GM21737 (cell line): ENCODE results near the gene EN1.

Experiments used
- ATAC-seq: cut with Tn5 transposase; IDR thresholded peaks from one replicate; pipeline ENCODE4 v1.9.1; 2021; ENCODE audit warnings: mild to moderate bottlenecking, moderate library complexity; ENCODE audit not compliant: unreplicated experiment

The EN1 gene

DNA sequence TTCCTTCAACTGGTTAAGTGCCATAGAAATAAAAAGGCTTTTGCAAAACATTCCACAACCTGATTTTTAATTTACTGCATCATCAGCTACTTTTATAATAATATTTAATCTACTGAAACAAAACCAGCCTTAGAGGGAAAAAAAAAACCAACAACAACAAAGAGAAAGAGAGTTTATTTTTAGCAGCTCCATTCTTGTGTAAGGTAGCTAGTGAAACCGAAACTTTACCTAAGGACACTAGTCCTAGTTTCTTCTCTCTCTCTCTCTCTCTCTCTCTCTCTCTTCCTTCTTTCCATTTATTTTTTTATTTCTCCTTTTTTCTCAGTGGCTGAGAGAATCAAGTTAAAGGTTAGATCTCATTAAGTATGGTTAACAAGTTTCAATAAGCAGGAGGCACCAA is 21.4 kb downstream of the EN1 start:
- no peak for ATAC-seq

DNA sequence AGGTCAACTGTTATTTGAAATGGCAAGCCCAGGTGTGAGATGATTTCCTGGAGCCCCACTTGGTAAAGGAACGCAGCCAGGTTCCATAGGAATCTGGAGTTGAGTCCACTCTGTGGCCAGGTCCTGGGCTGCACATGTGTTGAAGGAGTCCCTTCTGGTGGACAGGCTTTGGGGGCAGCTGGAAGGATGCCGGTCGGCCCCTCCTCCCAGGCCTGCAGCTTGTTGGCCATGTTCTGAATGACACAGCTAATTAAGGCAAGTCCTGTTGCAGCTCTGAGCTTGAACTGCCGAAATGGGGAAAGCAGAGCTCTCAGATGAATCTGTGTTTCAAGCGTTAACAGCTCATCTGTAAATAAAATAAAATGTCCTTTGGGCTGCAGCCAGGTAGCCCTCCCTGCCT is 23.8 kb downstream of the EN1 start:
- ATAC-seq, result no peak

DNA sequence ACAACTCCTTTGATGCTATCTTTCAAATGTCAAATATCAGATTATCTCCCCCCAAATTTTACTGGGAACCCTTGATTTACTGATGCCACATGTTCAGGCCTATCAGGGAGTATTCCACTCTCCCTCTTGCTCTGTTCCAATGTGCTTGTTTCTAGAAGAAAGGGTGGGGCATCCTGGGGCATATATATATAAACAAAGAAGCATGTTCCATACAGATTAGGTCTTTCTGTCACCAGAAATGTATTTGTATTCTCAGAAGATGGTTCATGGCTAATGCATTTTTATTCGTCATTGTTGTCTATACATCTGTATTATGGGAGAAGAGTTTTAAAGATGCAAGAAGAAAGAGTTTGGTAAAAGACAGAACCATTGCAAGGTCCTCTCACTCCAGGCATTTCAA is 24.9 kb downstream of the EN1 start:
- ATAC-seq, result no peak

DNA sequence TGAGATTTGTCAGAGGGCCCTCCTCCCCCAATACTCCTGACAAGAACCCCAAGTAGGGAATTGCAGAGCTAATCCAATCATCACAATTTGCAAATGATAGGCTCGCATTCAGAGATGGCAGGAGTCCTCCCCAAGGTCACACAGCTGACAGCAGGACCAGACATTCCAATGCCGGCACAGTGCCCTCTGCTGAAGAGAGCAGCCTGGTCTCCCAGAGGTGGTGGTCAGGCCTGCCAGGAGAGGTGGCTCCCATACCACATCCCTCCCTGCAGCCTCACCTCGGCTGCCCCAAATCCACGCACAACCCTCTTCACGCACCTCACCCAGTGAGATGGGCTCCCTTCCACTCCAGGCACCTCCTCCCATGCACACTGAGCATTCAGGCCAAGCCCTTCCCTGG is 25.4 kb downstream of the EN1 start:
- no peak for ATAC-seq

DNA sequence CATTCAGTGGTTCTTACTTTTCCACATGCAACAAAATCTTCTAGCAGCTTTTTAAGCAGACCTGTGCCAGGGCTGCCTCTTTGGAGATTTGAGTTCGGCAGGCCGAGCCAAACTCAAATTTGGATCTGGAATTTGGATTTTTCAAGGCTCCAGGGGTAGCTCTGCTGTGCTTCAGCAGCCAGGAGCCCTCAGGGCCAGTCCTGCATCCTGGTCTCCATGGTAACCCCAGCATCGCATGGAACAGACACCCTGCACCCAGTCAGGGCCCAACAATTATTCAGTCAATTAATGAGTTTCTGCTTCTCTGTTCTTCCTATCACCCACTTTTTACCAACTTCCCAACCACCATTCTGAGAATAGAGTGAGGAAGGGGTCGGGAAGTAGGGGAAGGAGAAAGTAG is 30.0 kb downstream of the EN1 start:
- ATAC-seq, result no peak

DNA sequence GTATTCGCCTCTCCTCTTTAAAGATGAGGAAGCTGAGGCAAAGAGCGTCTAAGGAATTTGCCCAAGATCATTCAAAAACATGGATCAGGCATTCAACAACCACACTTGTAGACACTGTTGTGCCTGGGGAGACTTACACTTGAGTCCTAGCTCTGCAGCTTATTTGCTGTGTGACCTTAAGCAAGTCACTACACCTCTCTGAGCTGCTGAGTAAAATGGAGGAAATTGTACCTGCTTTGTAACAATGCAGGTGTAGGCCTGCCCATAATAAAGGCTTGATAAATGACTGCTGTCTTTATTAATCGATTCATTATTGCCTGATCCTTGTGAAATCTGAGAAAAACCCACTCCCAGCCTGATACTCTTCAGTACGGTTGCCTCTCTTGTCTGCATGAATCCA is 30.8 kb downstream of the EN1 start:
- no peak for ATAC-seq

DNA sequence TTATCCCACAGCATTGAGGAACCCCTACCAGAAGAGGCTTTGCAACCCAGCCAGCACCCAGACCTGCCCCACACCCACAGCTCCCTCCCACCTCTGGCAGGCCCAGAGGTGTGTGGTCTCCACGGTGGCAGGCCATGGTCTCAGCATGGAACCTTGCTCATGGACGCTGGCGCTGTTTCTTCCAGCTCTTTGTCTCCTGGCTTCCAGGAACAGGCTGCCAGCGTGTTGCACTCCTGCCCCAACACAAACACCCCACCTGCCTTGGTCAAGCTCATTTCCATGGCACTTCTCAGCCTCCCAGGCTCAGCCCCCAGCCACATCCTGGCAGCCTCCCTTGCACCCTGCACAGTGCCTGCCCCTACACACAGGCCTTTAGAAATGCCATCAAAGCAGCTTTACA is 31.7 kb downstream of the EN1 start:
- ATAC-seq, result no peak

DNA sequence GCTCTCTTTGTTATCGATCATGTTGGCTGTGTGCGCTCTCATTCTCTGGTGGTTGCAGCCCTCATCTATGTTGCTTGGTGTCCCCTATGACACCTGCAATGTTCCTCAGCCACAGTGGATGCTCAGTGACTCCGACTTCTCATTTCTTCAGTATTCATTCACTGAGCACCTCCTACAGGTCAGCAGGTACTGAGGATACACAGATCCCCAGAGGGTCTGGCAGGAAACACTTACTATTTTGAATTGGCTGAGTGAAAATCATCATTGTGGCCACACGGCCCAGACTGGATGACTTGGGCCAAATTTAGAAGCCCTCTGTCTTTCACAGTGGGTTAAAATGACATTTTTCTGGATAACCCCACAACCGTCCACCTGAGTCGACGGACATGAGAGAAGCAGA is 32.1 kb downstream of the EN1 start:
- ATAC-seq, result no peak

DNA sequence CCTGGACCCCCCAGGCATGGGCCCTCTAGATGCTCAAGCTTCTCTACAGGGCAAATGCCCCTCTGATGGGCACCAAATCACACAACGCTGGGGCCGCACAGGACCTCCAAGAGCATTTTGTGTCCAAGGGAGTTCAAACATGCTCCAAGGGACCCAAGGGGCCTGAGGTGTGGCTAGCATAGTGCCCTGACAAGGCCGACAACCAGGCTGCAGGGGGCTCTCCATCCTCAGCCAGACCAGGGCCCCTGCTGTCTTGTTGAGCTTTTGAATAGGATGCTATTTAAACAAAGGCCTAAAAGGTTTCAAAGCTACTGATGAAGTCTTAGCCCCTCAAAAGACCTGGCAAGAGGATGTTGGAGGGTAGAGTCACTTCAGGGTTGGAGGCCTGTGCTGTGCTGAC is 33.1 kb downstream of the EN1 start:
- no peak for ATAC-seq

DNA sequence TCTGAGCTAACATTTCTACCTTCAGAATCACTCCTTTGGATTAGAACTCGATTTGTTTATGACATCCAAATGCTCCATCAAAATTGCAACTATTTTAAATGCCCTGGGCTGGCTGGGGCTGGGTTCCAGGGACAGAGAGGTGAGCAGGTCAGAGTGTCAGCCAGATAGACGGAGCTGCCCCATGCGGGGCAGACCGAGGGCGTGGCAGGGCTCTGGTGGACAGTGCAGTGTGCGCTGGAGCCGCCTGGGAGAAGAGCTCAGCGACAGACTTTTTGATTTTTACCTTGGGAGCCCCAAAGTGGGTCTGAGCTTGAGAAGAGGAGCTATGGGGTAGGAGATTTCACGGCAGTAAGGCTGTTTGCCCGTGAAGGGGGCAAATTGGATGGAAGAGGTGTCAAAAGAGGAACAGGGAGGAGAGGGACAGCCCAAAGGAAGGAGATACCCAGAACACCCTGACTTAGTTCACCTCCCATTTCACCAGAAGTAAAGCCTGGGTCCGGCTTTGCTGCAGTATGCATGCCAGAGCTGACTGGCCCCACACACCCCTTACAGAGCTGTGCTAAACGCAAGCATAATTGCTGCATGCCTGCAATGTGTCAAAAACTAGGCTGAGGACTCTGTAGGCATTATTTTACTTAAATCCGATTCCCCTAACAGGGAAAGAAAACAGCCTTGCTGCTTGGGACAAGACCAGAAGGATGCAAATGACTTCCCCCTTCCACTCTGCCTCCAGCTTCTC is 33.7 kb downstream of the EN1 start:
- ATAC-seq, result no peak

DNA sequence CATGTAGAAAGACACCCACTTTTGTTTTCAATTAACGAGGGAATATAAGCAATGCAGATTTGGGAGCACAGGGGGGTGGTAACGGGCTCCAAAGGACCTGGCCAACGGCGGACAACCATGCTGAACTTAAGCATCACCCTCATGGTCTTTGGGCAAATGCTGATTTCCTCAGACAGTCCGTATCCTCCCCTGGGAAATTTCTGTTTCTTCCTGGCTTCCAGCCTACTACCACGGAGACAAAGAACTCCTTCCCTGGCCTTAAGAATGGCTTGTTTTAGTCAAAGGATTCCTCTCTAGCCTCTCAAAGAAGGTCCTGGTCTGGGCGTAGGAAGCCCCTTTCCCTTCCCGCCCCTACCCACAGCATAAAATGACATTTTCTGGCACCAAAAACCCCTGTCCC is 34.3 kb downstream of the EN1 start:
- no peak for ATAC-seq

DNA sequence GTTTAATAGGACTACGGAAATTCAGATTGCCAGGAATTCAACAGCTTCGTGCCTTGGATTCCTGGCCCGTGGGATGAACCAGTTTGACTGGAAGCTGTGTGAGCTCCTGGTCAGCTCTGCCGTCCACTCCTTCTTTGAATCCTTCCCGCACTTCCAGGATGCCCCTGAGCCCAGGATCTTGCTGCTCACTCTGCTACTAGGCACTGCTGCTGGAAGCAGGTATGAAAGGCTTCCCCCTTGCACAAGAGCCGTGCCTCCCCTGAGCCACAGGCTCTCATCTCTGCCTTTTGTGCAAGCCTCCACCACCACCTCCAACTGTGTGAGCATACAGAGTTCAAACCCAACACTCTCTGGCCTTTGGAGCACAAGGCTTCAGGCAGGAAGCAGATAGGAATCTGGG is 34.9 kb downstream of the EN1 start:
- no peak for ATAC-seq

DNA sequence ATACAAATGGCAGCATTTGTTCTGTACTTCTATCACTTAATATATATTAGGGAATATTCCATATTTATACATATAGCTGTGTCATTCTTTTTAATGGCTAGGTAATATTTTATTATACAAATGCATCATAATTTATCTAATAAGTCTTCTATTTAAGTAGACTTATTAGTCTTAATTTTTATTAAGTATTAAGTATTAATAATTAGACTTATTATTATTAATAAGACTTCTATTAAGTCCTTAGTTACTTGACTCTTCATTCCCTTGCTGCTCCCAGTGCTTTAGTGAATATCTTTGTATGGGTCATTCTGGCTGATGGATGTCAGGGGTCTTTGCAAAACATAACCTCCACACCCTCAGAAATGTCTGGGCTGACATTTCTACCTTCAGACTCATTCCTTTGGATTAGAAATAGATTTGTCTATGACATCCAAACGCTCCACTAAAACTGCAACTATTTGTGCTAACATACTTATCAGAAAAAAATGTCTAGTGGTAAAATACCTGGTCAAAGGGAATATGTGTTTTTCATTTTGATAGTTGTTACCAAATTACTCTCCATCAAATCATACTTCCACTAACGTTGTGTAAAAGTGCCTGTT is 35.8 kb downstream of the EN1 start:
- no peak for ATAC-seq

DNA sequence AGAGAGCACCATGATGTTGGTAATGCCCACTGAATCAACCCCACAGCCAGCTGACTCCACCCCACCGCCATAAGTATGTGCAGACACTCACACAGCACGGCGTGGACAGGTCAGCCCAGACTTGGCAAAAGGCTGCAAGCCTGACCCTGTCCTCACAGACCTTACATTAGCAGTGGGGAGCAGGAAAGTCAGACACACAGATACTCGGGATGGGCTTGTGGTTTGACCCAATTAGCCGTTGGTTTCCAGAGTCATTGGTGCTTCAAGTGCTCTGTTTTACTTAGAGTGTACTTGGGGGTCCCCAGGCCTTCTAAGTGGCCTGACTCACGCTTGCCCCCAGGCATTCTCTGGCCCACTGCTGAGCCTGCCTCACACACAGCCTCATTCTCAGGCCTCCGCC is 36.7 kb downstream of the EN1 start:
- ATAC-seq, result no peak

DNA sequence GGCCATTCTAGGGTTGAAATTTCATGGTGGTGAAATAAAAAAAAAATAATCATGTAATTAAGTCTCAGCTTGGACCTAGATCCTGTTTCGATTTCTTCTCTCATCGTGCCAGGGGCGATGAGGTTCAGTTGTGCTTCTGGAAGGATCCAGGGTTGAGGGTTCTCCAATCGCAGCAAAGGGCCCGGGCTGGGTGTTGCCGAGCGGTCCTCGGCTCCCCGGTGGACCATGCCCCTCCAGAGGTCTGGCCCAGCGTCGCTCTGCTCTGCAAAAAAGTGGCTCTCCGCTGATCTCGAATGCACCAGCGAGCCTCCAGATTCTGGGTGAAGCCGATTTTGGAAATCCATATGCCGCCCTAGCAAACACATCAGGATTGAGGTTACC is 39.0 kb downstream of the EN1 start:
- ATAC-seq, result no peak

DNA sequence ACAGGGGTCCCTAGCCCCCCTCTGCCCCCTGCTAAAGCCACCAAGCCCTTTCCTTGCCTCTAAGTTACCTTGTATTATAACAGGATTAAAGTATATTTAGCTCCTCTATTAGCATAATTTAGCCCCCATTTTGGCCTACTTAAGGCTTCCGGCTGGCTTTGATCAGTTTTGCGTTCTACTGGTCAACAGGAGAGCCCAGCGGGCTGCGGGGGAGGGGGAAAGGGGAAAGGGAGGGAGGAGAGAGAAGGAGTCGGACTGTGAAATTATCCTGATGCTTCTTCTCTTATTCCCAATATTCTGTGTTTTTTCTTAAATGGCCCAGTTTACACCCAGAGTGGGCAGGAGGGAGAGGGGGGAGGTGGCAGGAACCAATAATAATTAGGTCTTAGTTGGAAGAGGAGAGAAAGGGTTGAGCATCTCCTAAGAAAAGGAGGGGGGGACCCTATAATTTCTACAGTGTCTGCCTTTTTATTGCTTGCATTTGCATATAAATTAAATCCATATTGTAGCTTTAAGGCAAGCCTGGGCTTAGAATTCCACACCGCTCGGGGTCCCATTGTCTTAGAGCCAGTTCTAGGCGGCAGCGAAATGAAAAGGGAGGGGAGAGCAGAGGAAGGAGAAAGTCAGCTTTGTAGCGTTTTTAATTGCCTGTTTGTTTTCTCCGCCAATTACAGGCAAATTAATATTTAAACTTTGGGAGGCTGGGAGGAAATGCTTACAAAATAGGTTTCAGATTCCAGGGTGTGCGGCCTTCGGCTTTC is 39.6 kb downstream of the EN1 start:
- no peak for ATAC-seq

DNA sequence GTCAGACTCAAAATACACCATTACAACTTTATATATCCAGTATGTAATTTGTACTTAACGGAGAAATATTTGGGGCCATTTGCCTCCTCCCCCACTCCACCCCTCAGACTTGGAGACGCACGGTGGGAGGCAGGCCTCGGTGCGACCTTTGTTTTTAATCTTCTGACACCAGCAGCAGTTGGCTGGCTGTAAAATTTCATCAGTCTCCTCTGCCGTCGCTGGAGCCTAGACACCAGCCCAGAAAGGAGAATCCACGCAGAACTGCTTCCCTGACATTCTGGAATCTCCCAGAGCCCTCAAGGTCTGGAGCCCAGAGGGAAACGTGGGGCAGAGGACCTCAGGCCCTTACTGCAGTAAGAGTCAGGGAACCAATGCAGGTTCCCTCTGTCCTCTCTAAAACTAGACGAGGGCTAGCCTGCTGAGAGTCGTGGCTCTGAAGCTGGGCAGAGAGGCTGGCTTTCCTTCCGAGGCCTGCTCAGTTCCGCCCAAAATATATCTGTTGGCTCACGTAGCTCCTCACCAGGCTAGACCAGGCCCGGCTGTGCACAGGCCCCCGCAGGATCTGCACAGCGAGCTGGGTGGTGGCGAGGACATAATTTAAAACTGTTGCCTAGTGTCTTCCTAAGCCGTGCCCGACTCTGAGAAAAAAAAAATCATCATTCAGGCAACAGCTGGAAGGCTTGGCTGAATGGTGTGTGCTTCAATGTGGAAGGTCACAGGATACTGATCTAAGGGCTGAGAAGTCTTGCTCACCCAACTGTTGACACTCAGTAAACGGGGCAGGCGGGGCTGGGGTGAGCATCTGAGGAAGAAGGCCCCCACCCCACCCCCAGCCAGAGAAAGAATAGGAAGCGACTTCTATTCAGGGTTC is 40.4 kb downstream of the EN1 start:
- no peak for ATAC-seq

DNA sequence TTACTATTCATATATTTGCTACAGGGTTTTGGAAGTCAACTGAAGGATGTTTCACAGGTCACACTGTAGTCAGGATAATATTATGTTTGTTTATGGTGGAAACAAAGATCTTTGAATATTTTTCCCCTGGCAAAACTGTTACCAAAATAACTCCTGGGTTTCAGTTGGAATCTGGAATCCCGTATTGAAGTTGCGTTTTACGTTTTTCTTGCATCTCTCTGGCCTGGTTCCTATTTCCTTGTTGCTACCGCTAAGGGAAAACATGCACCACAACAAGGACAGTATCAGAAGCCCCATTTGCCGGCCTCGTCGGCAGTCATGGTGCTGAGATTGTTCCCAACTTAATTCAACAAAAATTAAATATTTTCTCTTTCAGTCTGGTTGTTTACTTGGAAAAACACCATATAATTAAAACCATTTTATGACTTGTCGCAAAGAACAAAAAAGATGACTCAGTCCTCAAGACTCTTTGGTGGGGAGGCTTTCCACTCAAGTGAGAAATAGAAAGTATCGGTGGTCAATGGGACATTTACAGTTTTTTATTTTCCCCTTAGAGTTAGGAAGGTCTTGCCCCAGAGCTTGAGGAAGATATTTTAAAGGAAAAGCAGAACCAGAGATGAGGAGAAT is 42.3 kb downstream of the EN1 start:
- no peak for ATAC-seq

DNA sequence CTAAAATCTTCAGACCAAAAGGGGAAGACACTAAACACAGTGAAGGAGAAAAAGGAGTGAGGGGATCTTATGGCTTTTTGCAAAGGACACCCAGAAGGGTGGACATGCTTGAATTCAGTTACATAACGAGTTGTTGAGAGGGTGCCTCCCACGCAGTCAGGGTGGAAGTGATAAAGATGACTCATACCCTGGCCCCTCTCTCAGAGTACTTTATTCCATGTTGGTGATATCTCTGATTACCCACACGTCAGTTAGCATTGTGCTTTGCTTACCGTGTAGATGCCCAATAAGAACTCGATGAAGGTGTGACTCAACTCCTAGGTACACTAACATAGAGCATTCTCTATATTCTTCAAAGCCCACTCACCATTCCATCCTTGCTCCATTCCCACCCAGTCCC is 44.4 kb downstream of the EN1 start:
- no peak for ATAC-seq

DNA sequence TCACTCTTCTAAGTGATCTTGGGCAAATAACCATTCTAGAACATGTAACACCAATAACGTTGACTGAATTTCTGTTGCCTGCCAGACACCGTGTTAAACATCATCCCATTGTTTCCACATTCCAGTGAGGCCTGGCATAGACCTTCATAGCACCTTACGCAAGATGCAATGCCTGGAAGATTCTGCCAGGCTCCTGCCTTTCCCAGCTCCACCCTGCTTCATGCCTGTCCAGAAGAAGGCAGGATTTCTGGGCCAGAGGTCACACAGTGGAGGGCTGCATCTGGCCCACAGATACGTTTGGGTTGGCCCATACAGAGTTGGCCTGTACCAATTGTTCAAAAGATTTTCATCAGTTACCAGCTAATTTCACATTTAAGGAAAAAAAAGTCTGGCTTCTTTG is 46.3 kb downstream of the EN1 start:
- ATAC-seq, result no peak

DNA sequence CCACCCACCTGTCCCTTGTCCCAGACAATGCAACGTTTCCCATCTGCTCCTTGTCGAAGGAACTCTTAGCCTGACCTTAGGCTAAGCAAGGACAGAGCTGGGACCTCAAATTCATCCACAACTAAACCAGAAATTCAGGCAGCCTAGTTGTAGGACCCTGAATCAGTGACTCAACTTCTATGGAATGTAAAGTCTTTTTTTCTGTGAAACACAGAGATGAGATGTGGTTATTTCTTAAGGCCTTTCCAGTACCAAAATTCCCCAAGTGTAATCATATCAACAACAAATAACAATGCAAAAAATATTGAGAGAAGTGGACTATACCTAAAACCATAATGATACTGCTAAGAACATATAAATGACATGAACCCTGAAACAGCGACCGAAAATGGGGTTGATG is 46.7 kb downstream of the EN1 start:
- ATAC-seq, result no peak
